BE2C (cell line): ENCODE measurements around the gene PRSS38.

Source experiments
- DNase-seq: peaks from one replicate; pipeline ENCODE4 v3.0.0-alpha.2; 2020
- H3K27me3 ChIP-seq: fragments of 250-450 bp; sonication (Bioruptor Pico); 2 replicates; pipeline ENCODE4 v1.5.1; 2020; ENCODE audit warnings: mild to moderate bottlenecking
- H3K36me3 ChIP-seq: fragments of 250-450 bp; sonication (Bioruptor Pico); 2 replicates; pipeline ENCODE4 v1.5.1; 2020; ENCODE audit warnings: mild to moderate bottlenecking
- H3K4me1 ChIP-seq: fragments of 250-450 bp; sonication (Bioruptor Pico); 2 replicates; pipeline ENCODE4 v1.5.1; 2020
- H3K4me3 ChIP-seq: 2 replicates; pipeline ENCODE4 v1.5.1; 2011; ENCODE audit warnings: low read depth, low read length
- H3K9me3 ChIP-seq: fragments of 250-450 bp; sonication (Bioruptor Pico); 2 replicates; pipeline ENCODE4 v1.5.1; 2020
- TF ChIP-seq, protein P1 (sequence below): IDR thresholded peaks from 2 replicates; pipeline ENCODE4 v1.5.1; 2012; ENCODE audit warnings: mild to moderate bottlenecking, low read depth, low read length

Gene PRSS38

DNA sequence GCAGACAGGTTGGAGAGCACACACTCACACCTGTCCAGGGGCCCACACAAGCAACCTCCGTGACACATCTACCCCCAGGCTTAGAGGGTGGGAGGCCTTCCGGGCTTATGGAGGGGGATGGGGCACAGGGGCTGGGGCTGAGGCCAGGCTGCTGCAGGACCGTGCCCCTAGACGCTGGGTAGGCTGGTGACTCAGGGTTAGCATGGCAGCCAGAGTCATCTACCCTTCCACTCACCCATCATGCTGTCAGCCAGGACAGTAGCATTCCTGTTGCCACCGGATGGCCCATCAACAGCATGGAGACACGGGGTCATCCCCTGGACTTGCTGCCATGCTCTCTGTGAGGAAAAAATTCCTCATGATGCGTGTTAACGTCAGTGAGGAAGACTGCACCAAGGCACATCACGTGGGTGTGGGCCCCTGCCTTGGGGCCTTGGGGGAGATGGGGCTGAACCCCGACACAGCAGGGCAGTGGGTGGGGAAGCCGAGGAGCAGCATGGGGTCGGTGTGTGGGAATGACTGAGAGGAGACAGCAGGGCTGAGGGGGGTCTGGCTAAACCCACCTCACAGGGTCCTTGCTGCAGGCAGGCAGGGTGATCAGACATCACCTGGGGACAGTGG is 79.5 kb downstream of the PRSS38 start:
- peak; percentile 3 for DNase-seq
- Histone ChIP-seq H3K4me3 (no peak overlapping the region), H3K9me3 (no peaks in the 10 kb centered on the region), H3K4me1 (no peaks in the 10 kb centered on the region), H3K36me3 (no peaks in the 10 kb centered on the region), H3K27me3 (no peaks in the 10 kb centered on the region)
- TF ChIP-seq, protein P1, sequence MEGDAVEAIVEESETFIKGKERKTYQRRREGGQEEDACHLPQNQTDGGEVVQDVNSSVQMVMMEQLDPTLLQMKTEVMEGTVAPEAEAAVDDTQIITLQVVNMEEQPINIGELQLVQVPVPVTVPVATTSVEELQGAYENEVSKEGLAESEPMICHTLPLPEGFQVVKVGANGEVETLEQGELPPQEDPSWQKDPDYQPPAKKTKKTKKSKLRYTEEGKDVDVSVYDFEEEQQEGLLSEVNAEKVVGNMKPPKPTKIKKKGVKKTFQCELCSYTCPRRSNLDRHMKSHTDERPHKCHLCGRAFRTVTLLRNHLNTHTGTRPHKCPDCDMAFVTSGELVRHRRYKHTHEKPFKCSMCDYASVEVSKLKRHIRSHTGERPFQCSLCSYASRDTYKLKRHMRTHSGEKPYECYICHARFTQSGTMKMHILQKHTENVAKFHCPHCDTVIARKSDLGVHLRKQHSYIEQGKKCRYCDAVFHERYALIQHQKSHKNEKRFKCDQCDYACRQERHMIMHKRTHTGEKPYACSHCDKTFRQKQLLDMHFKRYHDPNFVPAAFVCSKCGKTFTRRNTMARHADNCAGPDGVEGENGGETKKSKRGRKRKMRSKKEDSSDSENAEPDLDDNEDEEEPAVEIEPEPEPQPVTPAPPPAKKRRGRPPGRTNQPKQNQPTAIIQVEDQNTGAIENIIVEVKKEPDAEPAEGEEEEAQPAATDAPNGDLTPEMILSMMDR = no peak
